Esophagus squamous epithelium (tissue), 5 donors: ENCODE results near the gene VAPA. TPM values are rescaled to one million over a fixed set of nuclear protein-coding genes. Genes with fewer than 3 reads are reported as not detected.

Source experiments
- DNase-seq: peaks from one replicate; lab custom pipeline; 2025; lab: John Stamatoyannopoulos, UW
- H3K27ac ChIP-seq, 4 donors: fragments of 200-600 bp; sonication (generic); one replicate each; pipeline ENCODE4 v1.5.1; 2016 to 2019; ENCODE audit warnings: mild to moderate bottlenecking in 1 of 4
- H3K27me3 ChIP-seq, 4 donors: fragments of 200-600 bp; sonication (generic); 1 replicate in 3 of 4; 2 replicates in 1 of 4; pipeline versions ENCODE4 v1.5.1 to v1.6.0; 2017 to 2021; ENCODE audit warnings: antibody characterized with exemption in 1 of 4
- H3K36me3 ChIP-seq, 3 donors: fragments of 200-600 bp; sonication (generic); one replicate each; pipeline ENCODE4 v1.5.1; 2016 to 2019
- H3K4me1 ChIP-seq, 3 donors: fragments of 200-600 bp; sonication (generic); one replicate each; pipeline ENCODE4 v1.5.1; 2017 to 2019
- H3K4me3 ChIP-seq, 4 donors: fragments of 200-600 bp; sonication (generic); 1 replicate in 3 of 4; 2 replicates in 1 of 4; pipeline ENCODE4 v1.5.1; 2016 to 2019; ENCODE audit warnings: mild to moderate bottlenecking in 2 of 4, moderate library complexity in 1 of 4
- H3K9me3 ChIP-seq, 3 donors: fragments of 200-600 bp; sonication (generic); one replicate each; pipeline ENCODE4 v1.5.1; 2016 to 2019
- POLR2A ChIP-seq, 4 donors: fragments of 450-650 bp; IDR thresholded peaks; one replicate each; pipeline ENCODE4 v1.6.1; 2017; ENCODE audit warnings: antibody characterized with exemption in 4 of 4, mild to moderate bottlenecking in 4 of 4, moderate library complexity in 3 of 4
- WGBS, 2 donors: methylation state at CpG; one replicate each; pipeline ENCODE4 v1.1.5; 2018; 5-methylcytosine and 5-hydroxymethylcytosine counted together
- intact Hi-C: fragments of 100-400 bp; cut with DNase I; formaldehyde crosslinking; loops from one replicate; pipeline ENCODE4 v1.15.0; 2022
- total RNA-seq, 4 donors: library from RNA; depleted of rRNA; stranded (reverse); fragments of >200 nt; gene quantifications; one replicate each; pipeline ENCODE4 v1.1.0, GENCODE V29; 2016
- TF ChIP-seq, protein P1 (sequence below), 6 experiments: fragments of 450-650 bp in 4 of 6; fragments of 200-600 bp in 2 of 6; sonication (generic) in 2 of 6; IDR thresholded peaks; one replicate each; pipeline ENCODE4 v1.5.1; 2016 to 2019; ENCODE audit warnings: antibody characterized with exemption in 6 of 6, mild to moderate bottlenecking in 4 of 6, moderate library complexity in 4 of 6
- donor health status: DM: yes; HTN: yes; CAD: no.

VAPA gene
- total RNA-seq, 4 donors from 2014 or later: 252 to 287 (median 268) TPM

DNA sequence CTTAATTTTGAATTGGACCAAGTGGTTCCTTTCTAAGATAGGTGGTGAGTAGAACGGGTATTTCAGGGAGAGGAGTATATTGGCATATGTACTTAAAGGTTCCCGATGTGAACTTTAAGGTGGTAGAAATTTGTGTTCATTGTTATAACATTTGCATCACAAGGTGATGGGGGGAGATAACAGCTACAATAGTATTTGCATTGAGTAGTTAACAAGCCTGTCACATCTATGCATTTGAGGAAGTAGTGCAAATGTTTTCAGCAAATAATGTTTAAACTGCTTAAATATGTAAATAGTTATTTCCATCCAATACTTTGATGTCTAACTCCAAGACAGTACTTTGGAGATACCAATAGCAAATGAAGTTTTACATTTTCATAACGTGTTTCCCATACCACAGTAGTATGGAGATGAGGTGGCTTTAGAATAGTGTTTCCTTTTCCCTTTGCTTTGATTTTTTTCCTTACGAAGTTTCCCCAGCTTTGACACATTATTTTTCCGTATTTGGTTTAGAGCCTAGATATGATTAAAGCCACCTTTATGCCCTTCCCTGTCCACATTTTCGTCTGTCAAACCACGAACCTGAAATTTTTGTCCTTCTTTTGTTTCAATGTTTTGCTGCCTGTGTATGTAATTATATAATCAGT is 46.6 kb downstream of the VAPA start:
- no peak overlapping the region for H3K27ac ChIP-seq
- H3K36me3 ChIP-seq: peaks cover 0 to 20% (median 4%) of the 10 kb centered on the region in 3 donors
- intact Hi-C loops: no loop called here
- no peaks in the 10 kb centered on the region for H3K9me3 ChIP-seq
- DNase-seq: no peak
- peaks cover 0 to 7% (median 0%) of the 10 kb centered on the region in 3 donors for H3K4me1 ChIP-seq
- 41 to 50% methylated on average over 7 of the region's 7 CpGs for WGBS, 2 donors
- TF ChIP-seq, protein P1, sequence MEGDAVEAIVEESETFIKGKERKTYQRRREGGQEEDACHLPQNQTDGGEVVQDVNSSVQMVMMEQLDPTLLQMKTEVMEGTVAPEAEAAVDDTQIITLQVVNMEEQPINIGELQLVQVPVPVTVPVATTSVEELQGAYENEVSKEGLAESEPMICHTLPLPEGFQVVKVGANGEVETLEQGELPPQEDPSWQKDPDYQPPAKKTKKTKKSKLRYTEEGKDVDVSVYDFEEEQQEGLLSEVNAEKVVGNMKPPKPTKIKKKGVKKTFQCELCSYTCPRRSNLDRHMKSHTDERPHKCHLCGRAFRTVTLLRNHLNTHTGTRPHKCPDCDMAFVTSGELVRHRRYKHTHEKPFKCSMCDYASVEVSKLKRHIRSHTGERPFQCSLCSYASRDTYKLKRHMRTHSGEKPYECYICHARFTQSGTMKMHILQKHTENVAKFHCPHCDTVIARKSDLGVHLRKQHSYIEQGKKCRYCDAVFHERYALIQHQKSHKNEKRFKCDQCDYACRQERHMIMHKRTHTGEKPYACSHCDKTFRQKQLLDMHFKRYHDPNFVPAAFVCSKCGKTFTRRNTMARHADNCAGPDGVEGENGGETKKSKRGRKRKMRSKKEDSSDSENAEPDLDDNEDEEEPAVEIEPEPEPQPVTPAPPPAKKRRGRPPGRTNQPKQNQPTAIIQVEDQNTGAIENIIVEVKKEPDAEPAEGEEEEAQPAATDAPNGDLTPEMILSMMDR (IDR thresholded peaks at IDR 0.05): no peak
- no peak for TF ChIP-seq POLR2A (IDR thresholded peaks at IDR 0.05)
- H3K4me3 ChIP-seq: no peak overlapping the region
- H3K27me3 ChIP-seq: no peaks in the 10 kb centered on the region

DNA sequence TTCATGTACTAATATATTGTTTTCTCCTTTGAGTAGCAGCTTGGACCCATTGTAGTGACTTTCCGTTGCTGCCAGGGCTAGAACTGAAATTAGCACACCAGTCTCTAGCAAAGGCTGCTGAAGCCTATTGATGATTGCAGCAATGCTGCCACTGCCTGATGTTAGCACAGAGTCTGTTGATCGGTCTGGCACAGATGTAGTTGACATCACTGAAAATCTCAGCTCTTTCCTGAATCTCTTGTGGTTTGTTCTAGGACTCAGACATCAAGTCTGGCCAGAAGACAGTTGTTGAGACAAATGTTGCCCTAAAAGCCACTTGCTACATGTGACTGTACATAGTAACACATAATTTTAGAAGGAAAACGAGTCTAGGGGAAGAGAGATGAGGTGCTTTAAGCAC is 47.2 kb downstream of the VAPA start:
- Histone ChIP-seq H3K27me3 (no peaks in the 10 kb centered on the region), H3K4me1 (peaks cover 0 to 7% (median 0%) of the 10 kb centered on the region in 3 donors), H3K36me3 (peaks cover 0 to 13% (median 0%) of the 10 kb centered on the region in 3 donors), H3K9me3 (no peaks in the 10 kb centered on the region), H3K4me3 (no peak overlapping the region), H3K27ac (no peak overlapping the region)
- no peak for TF ChIP-seq POLR2A (IDR thresholded peaks at IDR 0.05)
- TF ChIP-seq, protein P1 (IDR thresholded peaks at IDR 0.05): no peak
- 35 to 46% methylated on average over 2 to 3 of the region's 3 CpGs for WGBS, 2 donors
- no peak for DNase-seq
- intact Hi-C loops: no loop called here

DNA sequence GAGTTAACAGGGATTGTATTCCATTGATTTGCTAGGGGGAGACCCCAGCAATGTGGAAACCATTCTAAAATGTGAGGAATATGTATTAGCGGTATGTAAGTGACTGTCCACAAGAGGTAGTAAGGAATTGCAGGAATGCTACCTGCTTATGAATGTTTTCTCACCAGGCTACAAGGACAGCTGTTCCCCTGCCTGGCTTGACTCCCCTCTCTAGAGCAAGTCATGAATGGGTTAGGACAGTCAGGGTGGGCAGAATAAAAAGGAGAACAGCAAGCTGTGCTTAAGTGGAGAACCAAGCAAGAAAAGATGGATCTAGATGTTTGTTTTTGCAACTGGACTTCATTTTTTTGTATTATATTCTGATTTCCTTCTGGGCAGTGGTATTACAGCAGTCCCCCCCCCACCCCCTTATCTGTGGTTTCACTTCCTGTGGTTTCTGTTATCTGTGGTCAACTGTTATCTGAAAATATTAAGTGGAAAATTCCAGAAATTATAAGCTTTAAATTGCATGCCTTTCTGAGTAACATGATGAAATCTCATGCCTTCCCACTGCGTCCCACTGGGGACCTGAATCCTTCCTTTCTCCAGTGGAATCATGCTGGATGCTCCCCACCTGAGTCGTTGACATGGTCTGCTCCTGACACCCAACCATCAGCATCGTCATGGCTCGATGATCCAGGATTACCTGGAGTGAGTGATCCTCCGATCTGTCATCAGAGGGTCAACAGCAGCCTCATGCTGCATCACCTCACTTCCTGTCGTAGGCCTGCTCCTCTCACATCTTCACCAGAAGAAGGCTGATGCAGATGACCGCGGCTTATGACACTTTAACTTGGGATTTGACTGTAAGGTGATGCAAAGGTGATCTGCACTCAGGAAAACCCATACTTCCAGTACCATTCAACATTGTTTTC is 52.2 kb downstream of the VAPA start:
- intact Hi-C loops: no loop called here
- no peak overlapping the region for H3K4me3 ChIP-seq
- 79 to 97% methylated on average over 2 to 7 of the region's 9 CpGs for WGBS, 2 donors
- peaks cover 0 to 10% (median under 1%) of the 10 kb centered on the region in 3 donors for H3K4me1 ChIP-seq
- no peak for DNase-seq
- TF ChIP-seq POLR2A (IDR thresholded peaks at IDR 0.05): no peak
- TF ChIP-seq, protein P1 (IDR thresholded peaks at IDR 0.05): no peak
- no peak overlapping the region for H3K27ac ChIP-seq
- H3K36me3 ChIP-seq: no peaks in the 10 kb centered on the region
- peaks cover 0 to 13% (median 0%) of the 10 kb centered on the region in 4 donors for H3K27me3 ChIP-seq
- no peaks in the 10 kb centered on the region for H3K9me3 ChIP-seq

DNA sequence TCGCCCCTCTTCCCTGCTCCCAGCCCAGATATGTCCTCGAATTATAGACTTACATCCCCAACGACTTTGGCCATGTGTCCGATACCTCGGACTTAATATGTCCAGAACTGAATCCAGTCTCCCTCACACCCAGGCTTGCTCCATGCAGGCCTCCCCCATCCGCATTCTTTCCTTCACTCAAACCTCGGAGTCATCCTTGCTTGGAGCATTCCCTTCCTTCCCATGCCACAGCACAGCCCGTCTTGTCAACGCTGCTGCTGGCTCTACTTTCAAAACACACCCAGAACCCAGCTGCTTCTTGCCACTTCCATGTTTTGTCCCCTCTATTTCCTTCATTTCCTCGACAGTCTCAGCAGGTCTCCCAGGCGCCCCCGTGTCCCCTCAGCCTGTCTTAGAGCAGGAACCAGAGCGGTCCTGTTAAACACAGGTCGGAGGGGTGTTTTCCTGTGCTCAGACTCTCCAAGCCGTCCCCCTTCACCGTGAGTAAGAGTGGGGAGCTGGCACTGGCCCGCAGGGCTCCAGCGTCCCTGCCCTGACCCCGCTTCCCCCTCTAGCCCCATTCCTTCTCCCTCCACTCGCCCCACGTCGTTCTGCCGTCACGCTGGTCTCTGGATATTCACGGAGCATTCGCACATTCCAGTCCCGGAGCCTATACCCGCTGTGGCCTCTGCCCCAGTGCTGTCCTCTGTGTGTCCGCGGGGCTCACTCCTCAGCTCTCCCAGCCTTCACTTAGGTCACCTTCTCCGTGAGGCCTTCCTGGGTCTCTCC is 54.4 kb downstream of the VAPA start:
- Histone ChIP-seq H3K27ac (no peak overlapping the region), H3K4me3 (no peak overlapping the region), H3K27me3 (peaks cover 0 to 13% (median 0%) of the 10 kb centered on the region in 4 donors), H3K36me3 (no peaks in the 10 kb centered on the region), H3K9me3 (no peaks in the 10 kb centered on the region), H3K4me1 (peaks cover 0 to 13% (median 2%) of the 10 kb centered on the region in 3 donors)
- TF ChIP-seq, protein P1 (IDR thresholded peaks at IDR 0.05): no peak
- TF ChIP-seq POLR2A (IDR thresholded peaks at IDR 0.05): no peak
- no peak for DNase-seq
- WGBS, 2 donors: 69 to 72% methylated on average over 28 to 31 of the region's 31 CpGs
- intact Hi-C loops: no loop called here
